ENCODE measurements around the gene HMGN1.

Gene HMGN1

GRCh38 chr21:39307466-39307865 is 41.4 kb downstream of the HMGN1 start:
- TF ChIP-seq TAF1 (IDR thresholded peaks at IDR 0.05; ENCODE audit: borderline replicate concordance, insufficient read depth, low read length): no peak
- TF ChIP-seq POLR2AphosphoS5 (IDR thresholded peaks at IDR 0.05; ENCODE audit: low read depth, low read length): no peak
- TF ChIP-seq REST (IDR thresholded peaks at IDR 0.05; ENCODE audit: insufficient read depth in 1 of 2, low read depth in 2 of 2, low read length in 2 of 2): no peak
- TF ChIP-seq FOXP2 (optimal IDR thresholded peaks at IDR 0.05; ENCODE audit: borderline replicate concordance, extremely low read depth, extremely low read length, insufficient read depth): no peak
- TF ChIP-seq SIN3A (IDR thresholded peaks at IDR 0.05; ENCODE audit: borderline replicate concordance, insufficient read depth, low read length): no peak

- no peak for TF ChIP-seq TAF1 (IDR thresholded peaks at IDR 0.05; ENCODE audit: borderline replicate concordance, insufficient read depth, low read length)
- TF ChIP-seq REST (IDR thresholded peaks at IDR 0.05; ENCODE audit: insufficient read depth in 1 of 2, low read depth in 2 of 2, low read length in 2 of 2): no peak
- no peak for TF ChIP-seq POLR2AphosphoS5 (IDR thresholded peaks at IDR 0.05; ENCODE audit: low read depth, low read length)
These were observed 48.3 kb downstream of the HMGN1 start for GRCh38 chr21:39300587-39300986.

GRCh38 chr21:39296891-39297290 is 52.0 kb downstream of the HMGN1 start:
- TF ChIP-seq POLR2AphosphoS5 (IDR thresholded peaks at IDR 0.05; ENCODE audit: low read depth, low read length) (no peak), FOXP2 (optimal IDR thresholded peaks at IDR 0.05; ENCODE audit: borderline replicate concordance, extremely low read depth, extremely low read length, insufficient read depth) (no peak), TAF1 (IDR thresholded peaks at IDR 0.05; ENCODE audit: borderline replicate concordance, insufficient read depth, low read length) (no peak), REST (IDR thresholded peaks at IDR 0.05; ENCODE audit: insufficient read depth in 1 of 2, low read depth in 2 of 2, low read length in 2 of 2) (no peak), SIN3A (IDR thresholded peaks at IDR 0.05; ENCODE audit: borderline replicate concordance, insufficient read depth, low read length) (no peak)
